Effector memory CD4-positive, alpha-beta T cell (primary cell): ENCODE results near the gene ITSN2.

Experiments used
- DNase-seq, 3 donors: peaks; one replicate each; pipeline ENCODE4 v3.0.0-alpha.2; 2020
- H3K27ac ChIP-seq: 2 replicates; pipeline ENCODE4 v1.7.0; 2013; ENCODE audit warnings: mild to moderate bottlenecking, low read length, moderate library complexity; ENCODE audit not compliant: insufficient read depth, poor library complexity, severe bottlenecking
- H3K27me3 ChIP-seq: replicated peaks from 2 replicates; pipeline ENCODE4 v1.7.0; 2013; ENCODE audit warnings: mild to moderate bottlenecking, low read length; ENCODE audit not compliant: insufficient read depth, control insufficient read depth, poor library complexity, severe bottlenecking
- H3K36me3 ChIP-seq: 2 replicates; pipeline ENCODE4 v1.7.0; 2013; ENCODE audit warnings: mild to moderate bottlenecking, low read length, moderate library complexity; ENCODE audit not compliant: control insufficient read depth, insufficient read depth
- H3K4me1 ChIP-seq: 2 replicates; pipeline ENCODE4 v1.7.0; 2013; ENCODE audit warnings: low read length, mild to moderate bottlenecking; ENCODE audit not compliant: control insufficient read depth, insufficient read depth, poor library complexity, severe bottlenecking
- H3K4me3 ChIP-seq: 2 replicates; pipeline ENCODE4 v1.7.0; 2013; ENCODE audit warnings: low read length, low read depth, mild to moderate bottlenecking; ENCODE audit not compliant: insufficient read depth, poor library complexity, severe bottlenecking
- H3K9me3 ChIP-seq: 2 replicates; pipeline ENCODE4 v1.7.0; 2013; ENCODE audit warnings: mild to moderate bottlenecking, low read length, moderate library complexity; ENCODE audit not compliant: control insufficient read depth

ITSN2 gene

GRCh38 chr2:24158131-24158530 lies 202.2 kb downstream of the ITSN2 start:
- Histone ChIP-seq H3K27me3 (no peaks in the 10 kb centered on the region), H3K36me3 (no peaks in the 10 kb centered on the region), H3K4me3 (no peak overlapping the region), H3K9me3 (no peaks in the 10 kb centered on the region), H3K4me1 (no peaks in the 10 kb centered on the region), H3K27ac (no peak overlapping the region)
- DNase-seq: no peak

GRCh38 chr2:24153478-24153877 lies 206.9 kb downstream of the ITSN2 start:
- Histone ChIP-seq H3K27me3 (no peaks in the 10 kb centered on the region), H3K27ac (no peak overlapping the region), H3K36me3 (no peaks in the 10 kb centered on the region), H3K4me3 (no peak overlapping the region), H3K4me1 (no peaks in the 10 kb centered on the region), H3K9me3 (no peaks in the 10 kb centered on the region)
- no peak for DNase-seq
